Hepatocyte (in vitro differentiated cells): ENCODE measurements around the gene LTF.

Experiments used
- EZH2 ChIP-seq: fragments of 200-600 bp; sonication (generic); IDR thresholded peaks from 2 replicates; pipeline ENCODE4 v1.6.1; 2016; ENCODE audit warnings: antibody characterized with exemption, mild to moderate bottlenecking, borderline replicate concordance
- EZH2phosphoT487 ChIP-seq: fragments of 200-600 bp; sonication (generic); IDR thresholded peaks from one replicate; pipeline ENCODE4 v1.6.1; 2018; ENCODE audit warnings: antibody characterized with exemption, mild to moderate bottlenecking, low read depth, moderate library complexity; ENCODE audit not compliant: unreplicated experiment, severe bottlenecking
- TF ChIP-seq, protein P1 (sequence below): fragments of 200-600 bp; sonication (generic); IDR thresholded peaks from 2 replicates; pipeline ENCODE4 v1.5.1; 2016; ENCODE audit warnings: antibody characterized with exemption, mild to moderate bottlenecking; ENCODE audit not compliant: poor library complexity

DNA sequence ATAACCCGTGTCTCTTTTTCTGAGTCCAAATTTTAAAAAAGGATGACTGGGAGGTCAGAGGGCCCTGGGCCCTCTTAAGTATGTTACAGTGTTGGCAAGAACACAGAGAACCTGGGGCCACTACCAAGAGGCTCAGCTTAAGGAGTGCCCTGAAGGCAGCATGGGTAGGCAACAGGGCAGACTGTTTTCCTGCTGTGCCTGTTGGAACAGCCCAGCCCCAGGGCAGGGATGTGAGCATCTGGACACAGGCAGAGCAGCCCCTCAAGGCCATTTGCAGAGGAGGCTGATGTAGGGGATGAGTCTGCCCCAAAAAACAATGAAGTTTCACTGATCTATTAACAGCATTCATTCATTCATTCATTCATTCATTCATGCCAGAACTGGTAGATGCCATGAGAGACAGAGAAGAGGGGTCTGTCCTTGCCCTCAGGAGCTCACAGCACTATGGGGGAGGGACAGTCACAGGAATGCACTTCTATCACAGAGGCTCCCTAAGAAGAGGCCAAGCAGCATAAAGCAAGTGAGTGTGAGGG, 2.2 kb upstream of the LTF start:
- TF ChIP-seq, protein P1, sequence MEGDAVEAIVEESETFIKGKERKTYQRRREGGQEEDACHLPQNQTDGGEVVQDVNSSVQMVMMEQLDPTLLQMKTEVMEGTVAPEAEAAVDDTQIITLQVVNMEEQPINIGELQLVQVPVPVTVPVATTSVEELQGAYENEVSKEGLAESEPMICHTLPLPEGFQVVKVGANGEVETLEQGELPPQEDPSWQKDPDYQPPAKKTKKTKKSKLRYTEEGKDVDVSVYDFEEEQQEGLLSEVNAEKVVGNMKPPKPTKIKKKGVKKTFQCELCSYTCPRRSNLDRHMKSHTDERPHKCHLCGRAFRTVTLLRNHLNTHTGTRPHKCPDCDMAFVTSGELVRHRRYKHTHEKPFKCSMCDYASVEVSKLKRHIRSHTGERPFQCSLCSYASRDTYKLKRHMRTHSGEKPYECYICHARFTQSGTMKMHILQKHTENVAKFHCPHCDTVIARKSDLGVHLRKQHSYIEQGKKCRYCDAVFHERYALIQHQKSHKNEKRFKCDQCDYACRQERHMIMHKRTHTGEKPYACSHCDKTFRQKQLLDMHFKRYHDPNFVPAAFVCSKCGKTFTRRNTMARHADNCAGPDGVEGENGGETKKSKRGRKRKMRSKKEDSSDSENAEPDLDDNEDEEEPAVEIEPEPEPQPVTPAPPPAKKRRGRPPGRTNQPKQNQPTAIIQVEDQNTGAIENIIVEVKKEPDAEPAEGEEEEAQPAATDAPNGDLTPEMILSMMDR = no peak
- no peak for TF ChIP-seq EZH2
- no peak for TF ChIP-seq EZH2phosphoT487
